BJ (cell line): ENCODE data around the gene PHKB. TPM values are rescaled to one million over a fixed set of nuclear protein-coding genes. Genes with fewer than 3 reads are reported as not detected.

Source experiments
- CTCF ChIA-PET: fragments of 350-600 bp; formaldehyde crosslinking; extraction: SDS; loops from one replicate; lab custom pipeline; 2021; ENCODE audit warnings: antibody characterized with exemption, inconsistent platforms; lab: Yijun Ruan, JAX
- POLR2A ChIA-PET: fragments of 300-600 bp; sonication (Branson Sonifier 250); formaldehyde crosslinking; extraction: SDS; loops from one replicate; lab custom pipeline; 2021; ENCODE audit warnings: antibody characterized with exemption; lab: Charles Lee
- DNase-seq: peaks from one replicate; pipeline ENCODE4 v3.0.0-alpha.2; 2011; ENCODE audit warnings: low read depth
- H3K27me3 ChIP-seq: 2 replicates; pipeline ENCODE4 v1.6.0; 2011; ENCODE audit warnings: low read length; ENCODE audit not compliant: control insufficient read depth, insufficient read depth
- H3K36me3 ChIP-seq: 2 replicates; pipeline ENCODE4 v1.5.1; 2011; ENCODE audit warnings: low read length; ENCODE audit not compliant: control insufficient read depth, insufficient read depth
- H3K4me3 ChIP-seq: 2 replicates; pipeline ENCODE4 v1.5.1; 2011; ENCODE audit warnings: low read depth, mild to moderate bottlenecking, control low read depth, low read length
- polyA plus RNA-seq: library from polyadenylated mRNA; depleted of rRNA; stranded (reverse); fragments of >200 nt; gene quantifications from 2 replicates; pipeline ENCODE4 v1.2.3, GENCODE V29; 2011
- TF ChIP-seq, protein P1 (sequence below): IDR thresholded peaks from 2 replicates; pipeline ENCODE4 v1.5.1; 2011; ENCODE audit warnings: low read depth, mild to moderate bottlenecking, control low read depth, inconsistent platforms, low read length, moderate library complexity; ENCODE audit not compliant: insufficient read depth

PHKB gene
- polyA plus RNA-seq, 1 experiment = 44.9 TPM

DNA sequence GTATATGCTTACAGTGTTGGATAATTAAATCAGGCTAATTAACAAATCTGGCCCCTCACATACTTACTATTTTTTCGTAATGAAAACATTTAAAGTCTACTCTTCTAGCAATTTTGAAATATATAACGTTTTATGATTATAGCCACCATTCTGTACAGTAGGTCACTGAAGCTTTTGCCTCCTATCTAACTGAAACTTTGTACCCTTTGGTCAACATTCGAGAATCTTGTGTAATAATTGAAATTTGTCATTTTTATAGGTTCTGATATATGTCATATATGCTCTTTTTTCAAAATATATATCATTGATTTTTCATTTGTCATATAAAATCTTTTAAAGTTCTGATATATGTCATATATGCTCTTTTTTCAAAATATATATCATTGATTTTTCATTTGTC lies 12.7 kb downstream of the PHKB start:
- POLR2A ChIA-PET = no interaction called here

DNA sequence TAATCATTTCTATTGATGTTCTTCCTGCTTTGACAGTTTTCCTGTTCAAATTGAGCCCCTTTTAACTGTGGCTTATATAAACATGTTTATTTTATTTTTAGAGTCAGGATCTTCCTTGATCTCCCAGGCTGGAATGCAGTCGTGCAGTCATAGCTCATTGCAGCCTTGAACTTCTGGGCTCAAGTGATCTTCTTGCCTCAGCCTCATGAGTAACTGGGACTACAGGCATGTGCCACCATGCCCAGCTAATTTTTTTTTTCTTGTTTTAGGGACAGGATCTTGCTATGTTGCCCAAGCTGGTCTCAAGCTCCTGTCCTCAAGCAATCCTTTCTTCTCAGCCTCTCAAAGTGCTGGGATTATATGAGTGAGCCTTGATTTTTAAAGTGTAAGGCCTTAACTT lies 14.7 kb downstream of the PHKB start:
- no peaks in the 10 kb centered on the region for H3K36me3 ChIP-seq
- no peaks in the 10 kb centered on the region for H3K27me3 ChIP-seq
- POLR2A ChIA-PET = no interaction called here
- CTCF ChIA-PET = interaction anchor here (0.6 to 2.0 kb wide), 3 partner anchors 334 to 682 kb away, joined by 3 to 8 read pairs (median 6); no protein-coding TSS in a partner anchor
- DNase-seq = no peak
- TF ChIP-seq, protein P1, sequence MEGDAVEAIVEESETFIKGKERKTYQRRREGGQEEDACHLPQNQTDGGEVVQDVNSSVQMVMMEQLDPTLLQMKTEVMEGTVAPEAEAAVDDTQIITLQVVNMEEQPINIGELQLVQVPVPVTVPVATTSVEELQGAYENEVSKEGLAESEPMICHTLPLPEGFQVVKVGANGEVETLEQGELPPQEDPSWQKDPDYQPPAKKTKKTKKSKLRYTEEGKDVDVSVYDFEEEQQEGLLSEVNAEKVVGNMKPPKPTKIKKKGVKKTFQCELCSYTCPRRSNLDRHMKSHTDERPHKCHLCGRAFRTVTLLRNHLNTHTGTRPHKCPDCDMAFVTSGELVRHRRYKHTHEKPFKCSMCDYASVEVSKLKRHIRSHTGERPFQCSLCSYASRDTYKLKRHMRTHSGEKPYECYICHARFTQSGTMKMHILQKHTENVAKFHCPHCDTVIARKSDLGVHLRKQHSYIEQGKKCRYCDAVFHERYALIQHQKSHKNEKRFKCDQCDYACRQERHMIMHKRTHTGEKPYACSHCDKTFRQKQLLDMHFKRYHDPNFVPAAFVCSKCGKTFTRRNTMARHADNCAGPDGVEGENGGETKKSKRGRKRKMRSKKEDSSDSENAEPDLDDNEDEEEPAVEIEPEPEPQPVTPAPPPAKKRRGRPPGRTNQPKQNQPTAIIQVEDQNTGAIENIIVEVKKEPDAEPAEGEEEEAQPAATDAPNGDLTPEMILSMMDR = no peak
- no peak overlapping the region for H3K4me3 ChIP-seq

More for the DNA sequence above, 12.7 kb downstream of the PHKB start:
- H3K4me3 ChIP-seq = no peak overlapping the region
- no peaks in the 10 kb centered on the region for H3K36me3 ChIP-seq
- TF ChIP-seq, protein P1 = no peak
- no peak for DNase-seq
- H3K27me3 ChIP-seq = no peaks in the 10 kb centered on the region
- CTCF ChIA-PET = interaction anchor here (1.2 kb wide), 1 partner anchor 63 kb away, joined by 3 read pairs; no protein-coding TSS in a partner anchor

DNA sequence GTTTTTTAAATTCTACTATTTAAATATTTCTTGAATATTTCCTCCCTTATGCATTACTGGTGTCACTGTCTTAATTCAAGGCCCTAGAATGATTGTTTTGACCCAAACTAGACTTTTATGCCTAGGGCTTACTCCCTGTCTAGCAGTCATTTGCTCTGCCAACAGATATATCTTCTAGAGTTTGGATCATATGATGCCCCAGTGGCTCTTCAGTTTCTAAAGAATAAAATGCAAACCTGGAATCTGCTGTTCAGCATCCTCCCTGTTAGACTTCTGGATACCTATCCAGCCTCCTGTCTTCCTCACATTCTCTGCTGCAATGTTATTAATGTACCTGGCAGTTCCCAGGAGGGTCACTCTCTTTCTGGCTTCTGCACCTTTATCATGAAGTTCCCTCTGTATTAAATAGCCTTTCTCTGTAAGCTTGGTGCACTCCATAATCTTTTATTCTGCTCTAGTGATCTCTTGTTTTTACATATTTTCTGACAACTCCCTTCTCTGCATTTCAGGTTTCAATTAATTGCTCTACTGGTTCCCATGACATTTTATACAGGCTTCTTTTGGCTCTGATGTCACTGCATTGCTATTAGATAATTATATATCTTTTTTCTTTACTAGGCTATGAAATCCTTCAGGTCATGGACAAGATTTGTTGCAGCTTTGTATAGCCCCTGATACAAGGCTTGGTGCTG lies 15.7 kb downstream of the PHKB start:
- no peaks in the 10 kb centered on the region for H3K36me3 ChIP-seq
- POLR2A ChIA-PET = no interaction called here
- H3K4me3 ChIP-seq = no peak overlapping the region
- CTCF ChIA-PET = no interaction called here
- TF ChIP-seq, protein P1 = no peak
- no peak for DNase-seq
- no peaks in the 10 kb centered on the region for H3K27me3 ChIP-seq

DNA sequence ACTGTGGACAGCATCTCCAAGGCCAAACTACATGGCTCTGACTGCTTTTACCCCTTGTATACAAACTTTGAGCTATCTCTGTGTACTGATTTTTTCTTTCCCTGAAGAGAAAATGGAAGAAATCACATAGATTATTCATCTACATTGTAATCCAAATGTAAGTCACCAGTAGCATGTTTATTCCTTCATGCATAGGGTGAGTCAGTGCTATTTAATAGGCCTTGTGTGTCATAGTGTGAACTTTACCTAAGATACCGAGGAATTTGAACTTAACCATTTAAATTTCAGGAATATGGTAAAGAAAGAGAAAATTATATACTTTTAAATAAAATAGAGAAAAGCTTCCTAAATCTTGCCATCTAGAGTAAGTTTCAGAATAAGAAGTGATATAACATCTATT lies 16.5 kb downstream of the PHKB start:
- no peak for DNase-seq
- no peak overlapping the region for H3K4me3 ChIP-seq
- ChIA-PET CTCF (no interaction called here), POLR2A (no interaction called here)
- H3K27me3 ChIP-seq = no peaks in the 10 kb centered on the region
- TF ChIP-seq, protein P1 = no peak
- H3K36me3 ChIP-seq = no peaks in the 10 kb centered on the region

DNA sequence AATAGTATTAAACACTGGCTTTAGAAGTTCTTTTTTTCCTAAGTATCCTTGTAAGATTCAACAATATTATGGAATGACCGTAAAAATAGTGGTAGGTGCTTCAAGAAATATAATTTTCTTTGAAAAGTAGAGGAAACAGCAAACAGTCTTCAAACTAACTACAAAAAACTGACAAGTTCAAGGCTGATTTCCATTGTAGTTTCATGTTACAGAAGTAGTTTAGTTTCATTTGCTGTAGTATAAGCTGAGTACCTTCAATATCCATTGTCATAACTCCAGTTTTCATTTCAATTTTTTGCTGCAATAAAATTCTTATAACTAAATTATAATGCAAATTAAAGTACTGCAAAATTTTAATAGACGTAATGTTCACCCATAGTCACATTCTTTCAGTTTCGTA lies 19.3 kb downstream of the PHKB start:
- no peak overlapping the region for H3K4me3 ChIP-seq
- POLR2A ChIA-PET = no interaction called here
- H3K36me3 ChIP-seq = no peaks in the 10 kb centered on the region
- CTCF ChIA-PET = no interaction called here
- no peaks in the 10 kb centered on the region for H3K27me3 ChIP-seq
- TF ChIP-seq, protein P1 = no peak
- no peak for DNase-seq
